HEK293 (cell line): Measurements from ENCODE around the gene CEP43.
"Not testable (repeated sequence)": the region's sequence is repeated elsewhere in the genome, so short reads cannot be mapped to it uniquely, and the experiment has no call there.

Experiments
- CTCF ChIA-PET: fragments of 350-600 bp; formaldehyde crosslinking; extraction: SDS; loops from one replicate; lab custom pipeline; 2021; ENCODE audit warnings: antibody characterized with exemption; lab: Yijun Ruan, JAX
- POLR2A ChIA-PET: fragments of 300-600 bp; formaldehyde crosslinking; extraction: SDS; loops from one replicate; lab custom pipeline; 2020; ENCODE audit warnings: antibody characterized with exemption, inconsistent platforms; lab: Yijun Ruan, JAX
- H3K27ac ChIP-seq: fragments of 200-500 bp; sonication (Bioruptor generic); 2 replicates; pipeline ENCODE4 v1.5.1; 2014; ENCODE audit warnings: low read depth, low read length, control low read depth, inconsistent platforms; ENCODE audit errors: extremely low read depth
- H3K36me3 ChIP-seq, 2 experiments: fragments of 200-500 bp in 1 of 2; sonication (Bioruptor generic) in 1 of 2; 1 replicate in 1 of 2; 2 replicates in 1 of 2; pipeline ENCODE4 v1.5.1; 2014 to 2017; ENCODE audit warnings: inconsistent platforms in 2 of 2, low read length in 2 of 2; ENCODE audit not compliant: control insufficient read depth in 2 of 2, insufficient read depth in 1 of 2
- H3K4me1 ChIP-seq: fragments of 200-500 bp; sonication (Bioruptor generic); 2 replicates; pipeline ENCODE4 v1.5.1; 2014; ENCODE audit warnings: mild to moderate bottlenecking, low read length, inconsistent platforms; ENCODE audit not compliant: control insufficient read depth, insufficient read depth
- H3K4me3 ChIP-seq: 2 replicates; pipeline ENCODE4 v1.5.1; 2011; ENCODE audit warnings: low read depth, mild to moderate bottlenecking, control low read depth, low read length, moderate library complexity
- H3K9me3 ChIP-seq: fragments of 200-500 bp; sonication (Bioruptor generic); 2 replicates; pipeline ENCODE4 v1.5.1; 2014; ENCODE audit warnings: low read depth, low read length, inconsistent platforms; ENCODE audit not compliant: control insufficient read depth, insufficient read depth
- CTCF ChIP-seq: fragments of 450-650 bp; formaldehyde crosslinking; IDR thresholded peaks from 2 replicates; pipeline ENCODE4 v1.5.1; 2016; ENCODE audit warnings: missing biosample characterization, missing genetic modification characterization
- PRDM1 ChIP-seq: fragments of 450-650 bp; formaldehyde crosslinking; IDR thresholded peaks from 2 replicates; pipeline ENCODE4; 2016; ENCODE audit warnings: missing biosample characterization, missing genetic modification characterization
- PRDM2 ChIP-seq: fragments of 450-650 bp; formaldehyde crosslinking; IDR thresholded peaks from 2 replicates; pipeline ENCODE4 v1.5.1; 2016; ENCODE audit warnings: missing biosample characterization, missing genetic modification characterization, borderline replicate concordance
- SP7 ChIP-seq: fragments of 450-650 bp; formaldehyde crosslinking; IDR thresholded peaks from 2 replicates; pipeline ENCODE4 v1.5.1; 2016; ENCODE audit warnings: missing biosample characterization, missing genetic modification characterization
- TRIM28 ChIP-seq: IDR thresholded peaks from 2 replicates; pipeline ENCODE4 v1.6.1; 2011; ENCODE audit warnings: low read length, control low read depth, borderline replicate concordance
- YY2 ChIP-seq: fragments of 450-650 bp; formaldehyde crosslinking; IDR thresholded peaks from 2 replicates; pipeline ENCODE4 v1.5.1; 2016; ENCODE audit warnings: missing biosample characterization, missing genetic modification characterization
- ZNF2 ChIP-seq: fragments of 450-650 bp; formaldehyde crosslinking; IDR thresholded peaks from 2 replicates; pipeline ENCODE4 v1.5.1; 2016; ENCODE audit warnings: missing biosample characterization, missing genetic modification characterization
- ZNF654 ChIP-seq: fragments of 450-650 bp; formaldehyde crosslinking; IDR thresholded peaks from 2 replicates; pipeline ENCODE4 v1.5.1; 2016; ENCODE audit warnings: low read depth, missing biosample characterization, missing genetic modification characterization
- ZNF660 ChIP-seq: fragments of 450-650 bp; IDR thresholded peaks from 2 replicates; pipeline ENCODE4 v1.5.1; 2018; ENCODE audit warnings: missing biosample characterization, mild to moderate bottlenecking, missing genetic modification characterization
- ZNF677 ChIP-seq: fragments of 450-650 bp; IDR thresholded peaks from 2 replicates; pipeline ENCODE4 v1.5.0; 2018; ENCODE audit warnings: missing biosample characterization, mild to moderate bottlenecking, missing genetic modification characterization, moderate library complexity
- TF ChIP-seq, protein P1 (sequence below): fragments of 450-650 bp; formaldehyde crosslinking; conservative IDR thresholded peaks from 2 replicates; pipeline ENCODE4 v1.5.1; 2016; ENCODE audit warnings: low read depth, missing biosample characterization, missing genetic modification characterization
- TF ChIP-seq, protein P2 (sequence below): fragments of 450-650 bp; formaldehyde crosslinking; IDR thresholded peaks from 2 replicates; pipeline ENCODE4 v1.5.1; 2016; ENCODE audit warnings: missing biosample characterization, missing genetic modification characterization

Gene CEP43

GRCh38 chr6:166950443-166950821 is 48.8 kb upstream of the CEP43 start (continued):
- TF ChIP-seq PRDM2, result no peak
- no peak for TF ChIP-seq TRIM28
- no peak for TF ChIP-seq YY2 (tag by site-specific recombination)
- TF ChIP-seq ZNF677 (tag by site-specific recombination), result no peak
- TF ChIP-seq PRDM1, result no peak
- TF ChIP-seq, protein P1, sequence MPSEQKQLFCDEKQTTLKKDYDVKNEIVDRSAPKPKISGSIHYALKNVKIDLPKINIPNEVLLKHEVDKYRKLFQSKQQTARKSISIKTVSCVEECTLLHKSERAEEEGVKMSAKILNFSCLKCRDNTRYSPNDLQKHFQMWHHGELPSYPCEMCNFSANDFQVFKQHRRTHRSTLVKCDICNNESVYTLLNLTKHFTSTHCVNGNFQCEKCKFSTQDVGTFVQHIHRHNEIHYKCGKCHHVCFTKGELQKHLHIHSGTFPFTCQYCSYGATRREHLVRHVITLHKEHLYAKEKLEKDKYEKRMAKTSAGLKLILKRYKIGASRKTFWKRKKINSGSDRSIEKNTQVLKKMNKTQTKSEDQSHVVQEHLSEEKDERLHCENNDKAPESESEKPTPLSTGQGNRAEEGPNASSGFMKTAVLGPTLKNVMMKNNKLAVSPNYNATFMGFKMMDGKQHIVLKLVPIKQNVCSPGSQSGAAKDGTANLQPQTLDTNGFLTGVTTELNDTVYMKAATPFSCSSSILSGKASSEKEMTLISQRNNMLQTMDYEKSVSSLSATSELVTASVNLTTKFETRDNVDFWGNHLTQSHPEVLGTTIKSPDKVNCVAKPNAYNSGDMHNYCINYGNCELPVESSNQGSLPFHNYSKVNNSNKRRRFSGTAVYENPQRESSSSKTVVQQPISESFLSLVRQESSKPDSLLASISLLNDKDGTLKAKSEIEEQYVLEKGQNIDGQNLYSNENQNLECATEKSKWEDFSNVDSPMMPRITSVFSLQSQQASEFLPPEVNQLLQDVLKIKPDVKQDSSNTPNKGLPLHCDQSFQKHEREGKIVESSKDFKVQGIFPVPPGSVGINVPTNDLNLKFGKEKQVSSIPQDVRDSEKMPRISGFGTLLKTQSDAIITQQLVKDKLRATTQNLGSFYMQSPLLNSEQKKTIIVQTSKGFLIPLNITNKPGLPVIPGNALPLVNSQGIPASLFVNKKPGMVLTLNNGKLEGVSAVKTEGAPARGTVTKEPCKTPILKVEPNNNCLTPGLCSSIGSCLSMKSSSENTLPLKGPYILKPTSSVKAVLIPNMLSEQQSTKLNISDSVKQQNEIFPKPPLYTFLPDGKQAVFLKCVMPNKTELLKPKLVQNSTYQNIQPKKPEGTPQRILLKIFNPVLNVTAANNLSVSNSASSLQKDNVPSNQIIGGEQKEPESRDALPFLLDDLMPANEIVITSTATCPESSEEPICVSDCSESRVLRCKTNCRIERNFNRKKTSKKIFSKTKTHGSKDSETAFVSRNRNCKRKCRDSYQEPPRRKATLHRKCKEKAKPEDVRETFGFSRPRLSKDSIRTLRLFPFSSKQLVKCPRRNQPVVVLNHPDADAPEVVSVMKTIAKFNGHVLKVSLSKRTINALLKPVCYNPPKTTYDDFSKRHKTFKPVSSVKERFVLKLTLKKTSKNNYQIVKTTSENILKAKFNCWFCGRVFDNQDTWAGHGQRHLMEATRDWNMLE (tag by site-specific recombination), result no peak
- TF ChIP-seq, protein P2, sequence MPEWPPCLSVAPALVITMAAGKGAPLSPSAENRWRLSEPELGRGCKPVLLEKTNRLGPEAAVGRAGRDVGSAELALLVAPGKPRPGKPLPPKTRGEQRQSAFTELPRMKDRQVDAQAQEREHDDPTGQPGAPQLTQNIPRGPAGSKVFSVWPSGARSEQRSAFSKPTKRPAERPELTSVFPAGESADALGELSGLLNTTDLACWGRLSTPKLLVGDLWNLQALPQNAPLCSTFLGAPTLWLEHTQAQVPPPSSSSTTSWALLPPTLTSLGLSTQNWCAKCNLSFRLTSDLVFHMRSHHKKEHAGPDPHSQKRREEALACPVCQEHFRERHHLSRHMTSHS (tag by site-specific recombination), result no peak
- TF ChIP-seq, all 188 proteins: peak for 0

DNA sequence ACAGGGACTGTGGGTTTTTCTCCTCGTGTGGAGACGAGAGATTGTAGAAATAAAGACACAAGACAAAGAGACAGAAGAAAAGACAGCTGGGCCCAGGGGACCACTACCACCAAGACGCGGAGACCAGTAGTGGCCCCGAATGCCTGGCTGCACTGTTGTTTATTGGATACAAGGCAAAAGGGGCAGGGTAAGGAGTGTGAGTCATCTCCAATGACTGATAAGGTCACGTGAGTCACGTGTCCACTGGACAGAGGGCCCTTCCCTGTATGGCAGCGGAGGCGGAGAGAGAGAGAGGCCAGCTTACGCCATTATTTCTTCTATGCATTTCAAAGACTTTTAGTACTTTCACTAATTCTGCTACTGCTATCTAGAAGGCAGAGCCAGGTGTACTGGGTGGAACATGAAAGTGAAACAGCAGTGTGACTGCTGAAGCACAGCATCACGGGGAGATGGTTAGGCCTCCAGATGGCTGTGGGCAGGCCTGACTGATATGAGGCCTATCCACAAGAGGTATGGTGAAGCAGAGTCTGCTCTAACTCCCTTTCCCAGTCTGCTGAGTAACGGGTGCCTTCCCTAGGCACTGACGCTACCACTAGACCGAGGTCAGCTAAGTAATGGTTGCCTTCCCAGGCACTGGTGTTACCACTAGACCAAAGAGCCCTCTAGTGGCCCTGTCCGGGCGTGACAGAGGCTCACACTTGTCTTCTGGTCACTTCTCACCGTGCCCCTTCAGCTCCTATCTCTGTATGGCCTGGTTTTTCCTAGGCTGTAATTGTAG is 48.1 kb upstream of the CEP43 start:
- not testable (repeated sequence) for H3K27ac ChIP-seq, H3K4me1 ChIP-seq, H3K4me3 ChIP-seq, H3K9me3 ChIP-seq
- ChIA-PET CTCF (interaction anchor here (0.6 to 2.3 kb wide), 35 partner anchors 10 to 1794 kb away, joined by 3 to 26 read pairs (median 4); no protein-coding TSS in a partner anchor), POLR2A (interaction anchor here (1.4 to 1.7 kb wide), 2 partner anchors 48 to 164 kb away, joined by 3 to 6 read pairs; partner anchors contain the start of gene CEP43)
- TF ChIP-seq CTCF (tag by site-specific recombination) (peak; percentile 48; the same call in 1 of the 2 replicates), ZNF654 (tag by site-specific recombination) (peak; percentile 69), ZNF660 (tag by site-specific recombination) (peak; percentile 46; the same call in 1 of the 2 replicates), ZNF2 (tag by site-specific recombination) (peak; percentile 99), SP7 (tag by site-specific recombination) (peak; percentile 20; the same call in 1 of the 2 replicates)
- peaks cover 0 to 41% of the 10 kb centered on the region in 2 experiments; a peak in 2 of 3 replicates for H3K36me3 ChIP-seq
